ENCODE data around the gene PIP5K1C. TPM values are rescaled to one million over a fixed set of nuclear protein-coding genes. Genes with fewer than 3 reads are reported as not detected.

PIP5K1C gene
- polyA plus RNA-seq, 2 of the 4 experiments (the other 2 are of a cell fraction) = 2.6 to 9.3 TPM

GRCh38 chr19:3679581-3679980 lies 20.7 kb downstream of the PIP5K1C start:
- Histone ChIP-seq H3K27ac (no peak overlapping the region), H3K4me2 (no peak overlapping the region), H3K9me3 (peaks cover 4% of the 10 kb centered on the region; the same call in 1 of the 3 replicates), H3K4me3 (no peak overlapping the region), H3K4me1 (0 out of 3 replicates have a peak, but pooled peaks cover 4% of the 10 kb centered on the region)
- TF ChIP-seq SREBF2 (IDR thresholded peaks at IDR 0.05) (no peak), ZC3H11A (IDR thresholded peaks at IDR 0.05) (no peak), ATOH8 (CRISPR knock-in tag; IDR thresholded peaks at IDR 0.05; ENCODE audit: low read depth) (no peak), HMGXB4 (CRISPR knock-in tag; IDR thresholded peaks at IDR 0.05; ENCODE audit: borderline replicate concordance) (no peak), CBX8 (IDR thresholded peaks at IDR 0.05) (no peak), SMC3 (IDR thresholded peaks at IDR 0.05) (no peak), HEYL (CRISPR knock-in tag; IDR thresholded peaks at IDR 0.05) (no peak), NR3C1 (IDR thresholded peaks at IDR 0.05) (no peak), HOXB13 (CRISPR knock-in tag; IDR thresholded peaks at IDR 0.05; ENCODE audit: low read depth) (no peak), KDM1A (IDR thresholded peaks at IDR 0.05; ENCODE audit: low read depth) (no peak)
- ATAC-seq = no peak
- POLR2A ChIA-PET = no interaction called here
- DNase-seq (ENCODE audit: low read depth in 1 of 2, low spot score in 1 of 2) = no peak
- no peak for FAIRE-seq
- CTCF ChIA-PET = interaction anchor here (0.7 kb wide), 1 partner anchor 39 kb away, joined by 3 read pairs; no protein-coding TSS in a partner anchor
- 88% methylated on average over 10 of the region's 13 CpGs for WGBS (ENCODE audit: missing lambda C conversion rate)

GRCh38 chr19:3679138-3679537 lies 21.1 kb downstream of the PIP5K1C start:
- POLR2A ChIA-PET = no interaction called here
- no peak for DNase-seq (ENCODE audit: low read depth in 1 of 2, low spot score in 1 of 2)
- Histone ChIP-seq H3K4me1 (0 out of 3 replicates have a peak, but pooled peaks cover 4% of the 10 kb centered on the region), H3K9me3 (no peaks in the 10 kb centered on the region), H3K27ac (no peak overlapping the region), H3K4me2 (no peak overlapping the region), H3K4me3 (no peak overlapping the region)
- no peak for FAIRE-seq
- WGBS (ENCODE audit: missing lambda C conversion rate) = 95% methylated on average over 11 of the region's 12 CpGs
- TF ChIP-seq TP53 (CRISPR knock-in tag; IDR thresholded peaks at IDR 0.05) (no peak), USF2 (IDR thresholded peaks at IDR 0.05) (no peak), PBX3 (IDR thresholded peaks at IDR 0.05) (no peak), FOXS1 (CRISPR knock-in tag; IDR thresholded peaks at IDR 0.05) (no peak), EHF (CRISPR knock-in tag; IDR thresholded peaks at IDR 0.05) (no peak), KDM1A (IDR thresholded peaks at IDR 0.05; ENCODE audit: low read depth) (no peak), ZNF302 (CRISPR knock-in tag; IDR thresholded peaks at IDR 0.05) (no peak), ZC3H11A (IDR thresholded peaks at IDR 0.05) (no peak), ESRRA (IDR thresholded peaks at IDR 0.05; ENCODE audit: borderline replicate concordance, low read length) (no peak), RAD21 (conservative IDR thresholded peaks at IDR 0.05 in 1 of 2, IDR thresholded peaks at IDR 0.05 in 1 of 2) (no peak), EP300 (IDR thresholded peaks at IDR 0.05) (no peak), RCOR1 (IDR thresholded peaks at IDR 0.05; ENCODE audit: low read depth, low read length) (no peak), CBX8 (IDR thresholded peaks at IDR 0.05) (no peak)
- no peak for ATAC-seq
- CTCF ChIA-PET = no interaction called here

GRCh38 chr19:3678188-3678587 lies 22.1 kb downstream of the PIP5K1C start:
- DNase-seq (ENCODE audit: low read depth in 1 of 2, low spot score in 1 of 2) (no peak), FAIRE-seq (no peak), ATAC-seq (no peak)
- Histone ChIP-seq H3K27ac (no peak overlapping the region), H3K9me3 (no peaks in the 10 kb centered on the region), H3K4me3 (no peak overlapping the region), H3K4me2 (no peak overlapping the region), H3K4me1 (0 out of 3 replicates have a peak, but pooled peaks cover 3% of the 10 kb centered on the region)
- 69% methylated on average over 3 of the region's 3 CpGs for WGBS (ENCODE audit: missing lambda C conversion rate)
- CTCF ChIA-PET = no interaction called here
- POLR2A ChIA-PET = no interaction called here
- no peak for TF ChIP-seq ZNF302 (CRISPR knock-in tag; IDR thresholded peaks at IDR 0.05)
- no peak for TF ChIP-seq NPAS2 (CRISPR knock-in tag; IDR thresholded peaks at IDR 0.05; ENCODE audit: borderline replicate concordance)
- no peak for TF ChIP-seq RNF2 (IDR thresholded peaks at IDR 0.05; ENCODE audit: borderline replicate concordance, low read depth)
- no peak for TF ChIP-seq ZC3H11A (IDR thresholded peaks at IDR 0.05)
- TF ChIP-seq SMC3 (IDR thresholded peaks at IDR 0.05) = no peak
- TF ChIP-seq ESRRA (IDR thresholded peaks at IDR 0.05; ENCODE audit: borderline replicate concordance, low read length) = no peak
- TF ChIP-seq ZFP36 (IDR thresholded peaks at IDR 0.05; ENCODE audit: borderline replicate concordance, partially characterized antibody) = no peak

Measured in A549 (cell line).